ENCODE results near the gene PRR5L.
"Not testable (repeated sequence)": the region's sequence is repeated elsewhere in the genome, so short reads cannot be mapped to it uniquely, and the experiment has no call there.

The PRR5L gene

GRCh38 chr11:36312611-36313472 lies 16.8 kb downstream of the PRR5L start:
- ChIA-PET CTCF (no interaction called here), POLR2A (no interaction called here)
- DNase-seq (ENCODE audit: extremely low spot score), result no peak
- TF ChIP-seq ELF4 (IDR thresholded peaks at IDR 0.05) (no peak), FOXK2 (IDR thresholded peaks at IDR 0.05) (no peak), BHLHE40 (IDR thresholded peaks at IDR 0.05; ENCODE audit: borderline replicate concordance) (no peak), SP1 (IDR thresholded peaks at IDR 0.05) (no peak), L3MBTL2 (conservative IDR thresholded peaks at IDR 0.05) (no peak), FOXM1 (IDR thresholded peaks at IDR 0.05; ENCODE audit: borderline replicate concordance) (no peak), LEF1 (IDR thresholded peaks at IDR 0.05; ENCODE audit: borderline replicate concordance) (no peak), CTBP1 (IDR thresholded peaks at IDR 0.05; ENCODE audit: borderline replicate concordance) (no peak), NFRKB (IDR thresholded peaks at IDR 0.05) (no peak), HDGF (IDR thresholded peaks at IDR 0.05; ENCODE audit: borderline replicate concordance) (no peak), FOXA1 (IDR thresholded peaks at IDR 0.05) (no peak), SUZ12 (IDR thresholded peaks at IDR 0.05) (no peak), PKNOX1 (IDR thresholded peaks at IDR 0.05) (no peak), ZNF384 (IDR thresholded peaks at IDR 0.05) (no peak)

GRCh38 chr11:36313750-36314433 lies 17.8 kb downstream of the PRR5L start:
- no peak for DNase-seq (ENCODE audit: extremely low spot score)
- ChIA-PET CTCF (no interaction called here), POLR2A (no interaction called here)
- TF ChIP-seq ZNF384 (IDR thresholded peaks at IDR 0.05), result no peak
- no peak for TF ChIP-seq L3MBTL2 (conservative IDR thresholded peaks at IDR 0.05)
- TF ChIP-seq ARNT (IDR thresholded peaks at IDR 0.05), result no peak
- TF ChIP-seq CTBP1 (IDR thresholded peaks at IDR 0.05; ENCODE audit: borderline replicate concordance), result no peak
- no peak for TF ChIP-seq ELF4 (IDR thresholded peaks at IDR 0.05)
- TF ChIP-seq FOXA1 (IDR thresholded peaks at IDR 0.05), result no peak
- no peak for TF ChIP-seq FOXK2 (IDR thresholded peaks at IDR 0.05)
- no peak for TF ChIP-seq TARDBP (IDR thresholded peaks at IDR 0.05)
- TF ChIP-seq BHLHE40 (IDR thresholded peaks at IDR 0.05; ENCODE audit: borderline replicate concordance), result no peak
- no peak for TF ChIP-seq HDGF (IDR thresholded peaks at IDR 0.05; ENCODE audit: borderline replicate concordance)
- TF ChIP-seq PKNOX1 (IDR thresholded peaks at IDR 0.05), result no peak
- no peak for TF ChIP-seq SP1 (IDR thresholded peaks at IDR 0.05)

- ChIA-PET CTCF (no interaction called here), POLR2A (no interaction called here)
- no peak for DNase-seq (ENCODE audit: extremely low spot score)
- TF ChIP-seq SUZ12 (IDR thresholded peaks at IDR 0.05), result no peak
- no peak for TF ChIP-seq FOXK2 (IDR thresholded peaks at IDR 0.05)
- TF ChIP-seq TARDBP (IDR thresholded peaks at IDR 0.05), result no peak
- no peak for TF ChIP-seq L3MBTL2 (conservative IDR thresholded peaks at IDR 0.05)
- TF ChIP-seq BHLHE40 (IDR thresholded peaks at IDR 0.05; ENCODE audit: borderline replicate concordance), result no peak
- TF ChIP-seq FOXM1 (IDR thresholded peaks at IDR 0.05; ENCODE audit: borderline replicate concordance), result no peak
Observed at GRCh38 chr11:36314434-36314767, 18.3 kb downstream of the PRR5L start.

- TF ChIP-seq FOXK2 (IDR thresholded peaks at IDR 0.05), result no peak
- ChIA-PET CTCF (no interaction called here), POLR2A (no interaction called here)
- DNase-seq (ENCODE audit: extremely low spot score), result no peak
Observed at GRCh38 chr11:36316049-36316448, 20.0 kb downstream of the PRR5L start.

GRCh38 chr11:36317992-36318391 lies 21.9 kb downstream of the PRR5L start:
- POLR2A ChIA-PET, result no interaction called here
- no peak for DNase-seq (ENCODE audit: extremely low spot score)
- no peak for TF ChIP-seq FOXK2 (IDR thresholded peaks at IDR 0.05)
- no peak for TF ChIP-seq HDGF (IDR thresholded peaks at IDR 0.05; ENCODE audit: borderline replicate concordance)
- no peak for TF ChIP-seq ELF4 (IDR thresholded peaks at IDR 0.05)
- TF ChIP-seq BHLHE40 (IDR thresholded peaks at IDR 0.05; ENCODE audit: borderline replicate concordance), result no peak
- no peak for TF ChIP-seq NFRKB (IDR thresholded peaks at IDR 0.05)
- no peak for TF ChIP-seq FOXM1 (IDR thresholded peaks at IDR 0.05; ENCODE audit: borderline replicate concordance)
- no peak for TF ChIP-seq PKNOX1 (IDR thresholded peaks at IDR 0.05)
- no peak for TF ChIP-seq SUZ12 (IDR thresholded peaks at IDR 0.05)
- no peak for TF ChIP-seq FOXA1 (IDR thresholded peaks at IDR 0.05)
- no peak for TF ChIP-seq ZNF384 (IDR thresholded peaks at IDR 0.05)
- TF ChIP-seq ARNT (IDR thresholded peaks at IDR 0.05), result no peak
- TF ChIP-seq CTBP1 (IDR thresholded peaks at IDR 0.05; ENCODE audit: borderline replicate concordance), result no peak
- CTCF ChIA-PET, result no interaction called here

- DNase-seq (ENCODE audit: extremely low spot score); CTCF ChIA-PET; POLR2A ChIA-PET: not testable (repeated sequence)
Observed at GRCh38 chr11:36324956-36325355, 28.9 kb downstream of the PRR5L start.

- POLR2A ChIA-PET; CTCF ChIA-PET; DNase-seq (ENCODE audit: extremely low spot score): not testable (repeated sequence)
Observed at GRCh38 chr11:36325403-36325802, 29.3 kb downstream of the PRR5L start.

All from HEK293T (cell line).